Measurements from ENCODE around the gene ANO1.

GRCh38 chr11:70193411-70194292 is 115.5 kb downstream of the ANO1 start:
- TF ChIP-seq POLR2A (IDR thresholded peaks at IDR 0.05; ENCODE audit: control extremely low read depth in 1 of 2, low read depth in 2 of 2, low read length in 2 of 2) = no peak
- TF ChIP-seq CTCF (IDR thresholded peaks at IDR 0.05; ENCODE audit: control extremely low read depth in 1 of 3, insufficient read depth in 1 of 3, low read depth in 1 of 3, low read length in 3 of 3) = no peak
- no peak for TF ChIP-seq RAD21 (IDR thresholded peaks at IDR 0.05 in 1 of 2, conservative IDR thresholded peaks at IDR 0.05 in 1 of 2; ENCODE audit: low read depth in 2 of 2, low read length in 2 of 2)
- no peak for TF ChIP-seq TAF1 (IDR thresholded peaks at IDR 0.05; ENCODE audit: low read depth, low read length)
- TF ChIP-seq SP1 (IDR thresholded peaks at IDR 0.05; ENCODE audit: low read depth, low read length) = no peak
- no peak for TF ChIP-seq KDM5A (IDR thresholded peaks at IDR 0.05; ENCODE audit: low read length)
- TF ChIP-seq GTF2F1 (IDR thresholded peaks at IDR 0.05; ENCODE audit: borderline replicate concordance, low read depth, low read length) = no peak
- TF ChIP-seq POLR2AphosphoS5 (IDR thresholded peaks at IDR 0.05; ENCODE audit: low read depth, low read length) = no peak
- TF ChIP-seq EP300 (IDR thresholded peaks at IDR 0.05; ENCODE audit: borderline replicate concordance in 1 of 2, low read depth in 2 of 2, low read length in 2 of 2) = no peak
- TF ChIP-seq CHD2 (IDR thresholded peaks at IDR 0.05; ENCODE audit: low read length) = no peak
